ENCODE data around the gene IGF2BP3.

DNA sequence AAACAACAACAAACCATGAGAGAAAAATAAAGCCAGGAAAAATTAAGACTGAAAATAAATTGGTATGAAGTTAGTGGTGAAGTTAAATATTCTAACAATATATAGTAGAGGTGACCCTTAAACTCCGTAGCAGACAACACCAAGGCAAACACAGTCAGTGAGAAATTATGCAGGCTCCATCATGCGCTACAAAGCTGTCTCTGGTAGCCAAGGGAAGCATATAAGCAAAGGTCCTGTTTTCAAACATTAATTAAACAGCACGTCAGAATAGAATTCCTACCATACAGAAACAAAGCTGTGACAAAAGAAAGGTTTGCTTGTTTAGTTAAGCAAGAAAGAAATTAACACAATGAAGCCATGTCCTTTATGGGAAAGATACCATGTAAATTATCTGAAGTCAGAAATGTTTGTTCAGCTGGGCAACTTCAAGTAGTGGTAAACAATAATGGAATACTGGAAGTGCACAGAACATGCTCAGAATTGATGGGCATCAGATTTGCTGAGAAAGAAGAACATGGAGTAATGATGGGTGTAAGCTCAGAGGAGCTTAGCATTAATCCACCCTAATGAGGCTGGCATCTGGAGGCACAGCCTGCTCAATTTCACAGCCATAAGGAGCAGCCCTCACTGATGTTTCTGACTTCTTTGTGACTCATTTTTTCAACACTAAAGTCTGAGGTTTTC lies 75.7 kb downstream of the IGF2BP3 start:
- TF ChIP-seq, protein P1, sequence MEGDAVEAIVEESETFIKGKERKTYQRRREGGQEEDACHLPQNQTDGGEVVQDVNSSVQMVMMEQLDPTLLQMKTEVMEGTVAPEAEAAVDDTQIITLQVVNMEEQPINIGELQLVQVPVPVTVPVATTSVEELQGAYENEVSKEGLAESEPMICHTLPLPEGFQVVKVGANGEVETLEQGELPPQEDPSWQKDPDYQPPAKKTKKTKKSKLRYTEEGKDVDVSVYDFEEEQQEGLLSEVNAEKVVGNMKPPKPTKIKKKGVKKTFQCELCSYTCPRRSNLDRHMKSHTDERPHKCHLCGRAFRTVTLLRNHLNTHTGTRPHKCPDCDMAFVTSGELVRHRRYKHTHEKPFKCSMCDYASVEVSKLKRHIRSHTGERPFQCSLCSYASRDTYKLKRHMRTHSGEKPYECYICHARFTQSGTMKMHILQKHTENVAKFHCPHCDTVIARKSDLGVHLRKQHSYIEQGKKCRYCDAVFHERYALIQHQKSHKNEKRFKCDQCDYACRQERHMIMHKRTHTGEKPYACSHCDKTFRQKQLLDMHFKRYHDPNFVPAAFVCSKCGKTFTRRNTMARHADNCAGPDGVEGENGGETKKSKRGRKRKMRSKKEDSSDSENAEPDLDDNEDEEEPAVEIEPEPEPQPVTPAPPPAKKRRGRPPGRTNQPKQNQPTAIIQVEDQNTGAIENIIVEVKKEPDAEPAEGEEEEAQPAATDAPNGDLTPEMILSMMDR (optimal IDR thresholded peaks at IDR 0.05 in 1 of 3, IDR thresholded peaks at IDR 0.05 in 1 of 3, conservative IDR thresholded peaks at IDR 0.05 in 1 of 3; ENCODE audit: extremely low read depth in 1 of 3, insufficient read depth in 2 of 3, low read length in 3 of 3) = no peak
- no peak for TF ChIP-seq EZH2 (IDR thresholded peaks at IDR 0.05; ENCODE audit: low read length)

Data from keratinocyte (primary cell).